ENCODE data around the gene AOPEP. TPM values are rescaled to one million over a fixed set of nuclear protein-coding genes. Genes with fewer than 3 reads are reported as not detected.

The AOPEP gene
- total RNA-seq, 6 experiments from 2014 or later = 36.6 to 110 (median 63.3) TPM

GRCh38 chr9:94973451-94973941 lies 247.0 kb downstream of the AOPEP start:
- Histone ChIP-seq H3K27me3 (no peaks in the 10 kb centered on the region), H3K4me3 (no peak overlapping the region), H3K27ac (peak overlapping the region; percentile 88 to 91 (median 90)), H3K9me3 (no peaks in the 10 kb centered on the region), H3K36me3 (no peaks in the 10 kb centered on the region), H3K4me1 (peaks cover 0 to 72% (median 35%) of the 10 kb centered on the region in 4 donors)
- TF ChIP-seq POLR2A (IDR thresholded peaks at IDR 0.05) (no peak), CTCF (IDR thresholded peaks at IDR 0.05) (no peak)
- intact Hi-C loops (cut with DNase I) = no loop called here
- WGBS (ENCODE audit: insufficient coverage, low coverage, low lambda C conversion rate, missing lambda C conversion rate) = 38% methylated on average over 5 of the region's 11 CpGs
- ATAC-seq (peak in 2 of 4 donors; percentile 1 to 46), DNase-seq (peak in 1 of 3 donors; percentile 66)

GRCh38 chr9:94974154-94974879 lies 247.8 kb downstream of the AOPEP start:
- H3K27me3 ChIP-seq = no peaks in the 10 kb centered on the region
- DNase-seq = no peak
- no peak overlapping the region for H3K4me3 ChIP-seq
- intact Hi-C loops (cut with DNase I) = no loop called here
- WGBS (ENCODE audit: insufficient coverage, low coverage, low lambda C conversion rate, missing lambda C conversion rate) = 56% methylated on average over 8 of the region's 10 CpGs
- H3K27ac ChIP-seq = peak overlapping the region; percentile 88 to 91 (median 90)
- ATAC-seq = peak; percentile 31 to 37 (median 34)
- H3K4me1 ChIP-seq = peaks cover 0 to 72% (median 35%) of the 10 kb centered on the region in 4 donors
- H3K36me3 ChIP-seq = no peaks in the 10 kb centered on the region
- H3K9me3 ChIP-seq = no peaks in the 10 kb centered on the region
- no peak for TF ChIP-seq CTCF (IDR thresholded peaks at IDR 0.05)
- TF ChIP-seq POLR2A (IDR thresholded peaks at IDR 0.05) = no peak

GRCh38 chr9:94975480-94975879 lies 249.0 kb downstream of the AOPEP start:
- intact Hi-C loops (cut with DNase I) = no loop called here
- H3K4me1 ChIP-seq = peaks cover 0 to 65% (median 35%) of the 10 kb centered on the region in 4 donors
- DNase-seq (no peak), ATAC-seq (no peak)
- peak overlapping the region; percentile 88 to 91 (median 90) for H3K27ac ChIP-seq
- no peak overlapping the region for H3K4me3 ChIP-seq
- WGBS (ENCODE audit: insufficient coverage, low coverage, low lambda C conversion rate, missing lambda C conversion rate) = 52% methylated on average over 9 of the region's 11 CpGs
- no peaks in the 10 kb centered on the region for H3K27me3 ChIP-seq
- TF ChIP-seq CTCF (IDR thresholded peaks at IDR 0.05) (no peak), POLR2A (IDR thresholded peaks at IDR 0.05) (no peak)
- no peaks in the 10 kb centered on the region for H3K9me3 ChIP-seq
- no peaks in the 10 kb centered on the region for H3K36me3 ChIP-seq

- DNase-seq = peak; percentile 67 to 80 (median 76)
- no peaks in the 10 kb centered on the region for H3K36me3 ChIP-seq
- ATAC-seq = peak; percentile 52 to 75 (median 68)
- intact Hi-C loops (cut with DNase I) = no loop called here
- TF ChIP-seq POLR2A (IDR thresholded peaks at IDR 0.05) (peak; percentile 51), CTCF (IDR thresholded peaks at IDR 0.05) (no peak)
- 18% methylated on average over 4 of the region's 4 CpGs for WGBS (ENCODE audit: insufficient coverage, low coverage, low lambda C conversion rate, missing lambda C conversion rate)
- H3K27me3 ChIP-seq = no peaks in the 10 kb centered on the region
- H3K4me3 ChIP-seq = no peak overlapping the region
- peak overlapping the region; percentile 88 to 91 (median 90) for H3K27ac ChIP-seq
- peaks cover 0 to 59% (median 32%) of the 10 kb centered on the region in 4 donors for H3K4me1 ChIP-seq
- H3K9me3 ChIP-seq = no peaks in the 10 kb centered on the region
Measured at GRCh38 chr9:94976077-94976476, 249.6 kb downstream of the AOPEP start.
